ENCODE measurements around the gene TREM1.

The TREM1 gene

DNA sequence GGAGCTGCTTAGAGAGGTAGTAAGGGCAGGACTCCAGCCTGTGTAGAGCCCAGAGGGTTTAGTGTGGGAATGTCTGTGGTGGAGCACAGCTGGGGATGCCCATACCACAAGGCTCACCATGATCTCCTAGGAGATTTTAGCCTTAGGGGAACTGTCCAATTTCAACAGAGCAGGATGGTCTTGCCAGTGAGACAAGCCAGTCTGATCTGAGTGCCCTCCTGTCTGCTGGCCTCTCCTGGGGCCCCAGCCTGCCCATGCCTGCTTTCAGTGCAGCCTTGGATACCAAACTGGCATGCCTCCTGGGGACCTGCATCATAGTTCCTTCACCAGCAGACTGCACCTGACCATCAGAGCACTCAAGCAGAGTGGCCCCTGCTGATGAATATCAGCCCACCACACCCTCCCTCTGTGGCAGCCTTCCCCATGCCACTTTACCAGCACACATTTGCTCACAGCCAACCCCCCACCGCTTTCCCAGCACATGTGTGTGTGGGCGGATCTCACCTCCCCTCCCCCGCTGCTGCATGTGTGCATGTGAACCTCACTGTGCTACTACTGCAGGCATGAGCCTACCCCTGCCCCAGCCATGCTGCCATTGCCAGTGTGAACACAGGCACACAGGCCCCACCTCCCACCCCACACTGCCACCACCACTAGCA lies 7.9 kb upstream of the TREM1 start:
- no peak for DNase-seq

- no peak for DNase-seq
These were observed 5.2 kb upstream of the TREM1 start for GRCh38 chr6:41291717-41292116.

DNA sequence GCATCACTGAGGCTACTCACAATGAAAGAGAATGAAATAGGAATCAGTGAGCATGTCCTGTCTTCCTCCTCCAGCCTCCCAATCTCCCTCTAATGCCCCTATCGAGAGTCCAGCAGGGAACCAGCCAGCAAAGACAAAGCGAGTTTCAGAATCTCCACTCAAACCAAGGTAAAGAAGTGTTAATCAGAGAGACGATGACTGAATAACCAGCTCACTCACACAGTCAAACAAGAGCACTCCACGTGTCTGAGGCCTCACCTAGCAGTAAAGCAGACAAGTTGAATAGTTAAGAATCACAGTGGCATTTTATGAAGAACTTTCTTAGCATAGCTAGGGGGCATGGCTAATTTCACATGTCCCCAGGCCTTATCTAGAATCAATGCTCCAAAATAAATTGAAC lies 3.3 kb upstream of the TREM1 start:
- DNase-seq = no peak

DNA sequence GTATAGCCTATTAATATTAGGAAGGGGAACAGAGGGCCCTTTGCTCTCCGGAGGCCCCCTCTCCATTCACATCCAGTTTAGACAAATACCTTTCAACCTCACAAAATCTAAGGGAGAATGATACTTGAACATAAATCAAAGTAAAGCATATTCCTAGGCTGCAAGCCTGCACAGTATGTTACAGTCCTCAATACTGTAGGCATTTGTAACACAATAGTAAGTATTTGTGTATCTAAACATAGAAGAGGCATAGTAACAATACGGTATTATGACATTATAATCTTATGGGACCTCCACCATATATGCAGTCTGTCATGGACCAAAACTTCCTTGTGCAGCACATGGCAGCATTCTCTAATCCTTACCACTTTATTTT lies 2.3 kb upstream of the TREM1 start:
- DNase-seq = no peak

DNA sequence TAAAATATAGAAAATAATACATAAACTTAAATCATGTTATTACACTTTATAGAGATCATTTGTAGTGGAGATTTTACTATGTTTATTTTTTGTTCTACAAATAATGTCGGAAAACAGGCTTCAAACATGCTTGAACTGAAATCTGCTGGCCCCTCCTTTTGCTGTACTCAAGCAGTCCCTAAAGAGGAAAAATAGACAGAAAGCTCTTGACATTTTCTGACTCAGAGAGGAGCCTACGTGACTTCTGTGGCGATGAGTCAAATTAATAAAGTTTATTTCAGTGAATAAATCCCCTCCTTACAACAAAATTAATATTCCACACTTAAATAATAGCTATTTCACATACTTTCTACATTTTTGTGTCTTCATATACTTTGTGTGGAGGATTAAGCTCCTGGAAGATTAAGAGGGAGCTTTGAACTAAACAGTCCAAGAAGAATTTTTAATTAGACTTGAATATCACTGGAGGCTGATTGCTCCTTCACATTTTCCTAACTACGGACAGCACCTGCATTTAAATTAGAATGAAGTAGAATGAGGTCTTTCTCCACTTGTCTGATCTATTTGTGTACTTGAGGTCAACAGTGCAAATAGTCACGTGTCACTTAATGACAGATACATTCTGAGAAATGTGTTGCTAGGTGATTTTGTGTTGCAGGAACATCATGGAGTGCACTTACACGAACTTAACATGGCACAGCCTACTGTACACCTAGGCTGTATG lies 1.7 kb upstream of the TREM1 start:
- DNase-seq = no peak

DNA sequence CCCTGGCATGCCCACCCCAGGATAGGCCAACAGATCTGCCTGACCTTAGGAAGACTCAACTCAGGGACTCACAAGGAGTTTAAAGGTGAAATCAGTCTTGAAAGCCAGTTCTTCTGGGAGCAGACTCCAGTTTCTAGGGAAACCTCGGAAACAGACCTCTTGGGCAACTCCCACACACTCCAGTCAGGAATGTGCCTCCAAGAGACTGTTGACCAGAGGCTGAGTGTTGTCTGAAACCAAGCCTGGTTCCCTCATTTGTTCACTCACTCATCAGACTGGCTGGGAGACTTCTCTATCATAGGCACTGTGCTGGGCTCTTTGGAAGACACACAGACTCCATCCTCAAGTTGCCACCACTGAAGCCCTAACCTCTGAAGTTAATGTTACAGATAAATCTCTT lies 1.8 kb downstream of the TREM1 start:
- no peak for DNase-seq

- DNase-seq = no peak
These were observed 2.9 kb downstream of the TREM1 start for GRCh38 chr6:41283600-41283999.

DNA sequence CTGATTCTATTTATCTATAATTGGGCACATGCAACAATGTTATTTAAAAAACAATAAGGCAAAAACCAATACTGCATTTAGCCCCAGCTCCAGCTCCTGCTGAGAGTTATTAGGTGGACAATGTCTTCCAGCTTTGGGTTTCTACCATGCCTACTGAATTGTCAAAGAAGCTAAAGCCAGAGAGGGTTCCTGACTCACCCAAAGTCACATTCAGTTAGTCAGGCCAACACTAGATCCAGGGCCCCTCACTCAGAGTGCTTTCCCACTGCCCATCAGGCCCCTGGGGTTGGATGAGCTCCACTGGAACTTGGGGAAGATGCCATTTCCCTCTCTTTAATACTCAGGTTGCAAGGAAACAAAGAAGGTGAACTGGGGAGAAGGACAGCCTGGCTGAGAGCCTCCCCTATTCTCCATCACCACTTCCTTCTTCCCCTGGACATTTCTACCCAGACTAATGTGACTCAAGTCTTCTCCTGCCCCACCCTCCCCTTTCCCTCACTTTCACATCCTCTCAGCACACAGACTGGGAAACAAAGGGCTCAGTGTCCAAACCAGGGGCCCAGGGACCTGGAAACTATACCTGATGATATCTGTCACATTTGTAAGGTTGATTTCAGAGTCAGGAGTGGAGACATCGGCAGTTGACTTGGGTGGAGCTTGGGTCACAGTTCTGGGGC lies 6.0 kb downstream of the TREM1 start:
- DNase-seq = no peak

DNA sequence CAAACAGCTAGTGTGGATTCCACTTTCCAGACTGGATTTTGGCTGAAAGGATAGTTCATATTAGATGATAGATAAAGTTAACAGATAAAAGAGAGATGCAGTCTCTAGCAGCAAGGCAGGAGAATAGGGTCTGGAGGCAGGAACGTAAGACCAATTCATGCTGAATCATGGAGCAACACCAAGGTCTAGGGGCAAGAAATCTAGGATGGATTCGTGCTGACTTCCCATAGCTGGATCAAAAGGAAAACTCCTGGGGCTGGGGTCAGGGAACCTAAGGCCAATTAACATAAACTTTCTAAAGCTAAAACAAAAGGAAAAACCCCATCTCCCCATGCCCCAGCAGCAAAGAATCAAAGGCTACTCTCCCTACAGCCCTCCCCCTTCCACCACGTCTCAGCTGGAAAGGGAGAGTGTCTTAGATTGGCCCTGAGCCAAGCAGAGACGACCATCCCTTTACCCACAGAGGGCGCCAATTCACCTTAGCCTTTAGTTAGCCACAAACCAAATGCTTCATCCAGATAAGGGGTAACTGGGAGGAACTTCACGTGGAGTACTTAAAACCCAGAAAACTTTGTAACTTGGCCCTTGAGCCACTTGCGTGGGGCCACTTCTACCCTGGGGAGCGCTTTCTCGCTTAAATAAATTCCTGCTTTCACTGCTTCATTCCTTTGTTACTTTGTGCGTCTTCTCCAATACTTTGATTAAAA lies 7.6 kb downstream of the TREM1 start:
- DNase-seq = peak; percentile 54

DNA sequence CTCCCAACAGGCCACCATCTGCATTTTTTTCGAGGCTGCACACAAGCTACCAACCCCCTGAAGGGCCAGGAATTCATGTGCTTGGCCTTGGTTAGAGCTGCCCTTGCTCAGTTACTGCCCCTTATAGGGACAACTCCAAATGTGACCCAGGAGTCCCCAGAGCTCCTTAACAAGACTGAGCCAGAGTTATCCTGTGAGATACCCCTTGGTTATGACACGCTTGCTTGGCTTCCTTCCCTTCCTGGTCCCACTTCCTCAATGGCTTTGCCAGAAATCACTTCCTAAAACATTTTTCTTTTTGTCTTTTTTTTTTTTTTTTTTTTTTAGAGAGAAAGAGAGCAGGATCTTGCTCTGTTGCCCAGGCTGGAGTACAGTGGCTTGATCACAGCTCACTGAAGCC lies 8.9 kb downstream of the TREM1 start:
- DNase-seq = no peak

DNA sequence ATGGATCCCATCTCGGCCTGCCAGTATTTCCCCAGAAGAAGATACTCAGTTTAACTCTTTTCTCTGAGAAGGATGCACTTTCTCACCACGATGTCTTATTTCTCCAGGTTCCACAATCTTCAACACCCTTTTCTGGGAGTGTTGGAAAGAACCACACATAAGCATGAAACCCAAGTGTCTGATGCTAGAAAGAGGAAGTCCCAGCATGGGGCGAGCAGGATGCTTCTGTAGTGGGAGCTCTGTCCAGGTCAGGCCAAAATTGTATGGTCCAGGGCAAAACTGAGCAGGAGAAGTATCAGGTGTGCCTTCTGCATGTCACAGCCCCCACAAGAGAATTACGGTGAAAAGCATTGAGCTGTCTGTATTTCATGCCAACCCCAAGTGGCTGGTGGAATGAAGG lies 11.0 kb downstream of the TREM1 start:
- no peak for DNase-seq

GRCh38 chr6:41274256-41274655 lies 12.2 kb downstream of the TREM1 start:
- DNase-seq = no peak

GRCh38 chr6:41273714-41274113 lies 12.8 kb downstream of the TREM1 start:
- no peak for DNase-seq

DNA sequence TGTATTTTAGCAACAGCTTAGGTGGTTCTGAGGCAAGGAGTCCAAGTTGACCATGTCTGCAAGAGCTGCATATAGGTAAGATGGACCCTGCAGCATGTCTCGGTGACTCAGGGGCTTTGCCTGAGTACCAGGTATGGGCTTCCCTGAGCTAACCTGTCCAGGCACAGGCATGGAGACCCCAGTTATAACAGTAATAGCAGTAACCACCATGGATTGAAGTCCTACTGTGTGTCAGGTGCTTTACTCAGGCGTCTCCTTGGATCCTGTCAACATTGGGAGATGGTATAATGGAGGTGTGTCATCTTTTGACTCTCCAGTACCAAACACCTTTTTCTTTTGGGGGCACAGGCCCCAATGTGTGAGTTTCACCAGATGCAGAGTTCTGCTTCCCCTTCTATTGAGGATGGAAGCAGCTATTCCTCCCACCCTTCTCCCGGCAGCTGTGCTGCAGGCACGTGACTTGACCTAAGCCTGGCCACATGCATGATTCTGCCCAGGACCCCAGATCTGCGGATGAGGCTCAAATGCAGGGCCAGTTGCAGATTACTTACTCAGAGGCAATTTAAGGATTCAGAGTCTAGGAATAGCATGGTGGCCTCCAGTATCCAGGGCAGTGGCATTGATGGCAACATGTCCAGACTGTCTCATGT lies 13.8 kb downstream of the TREM1 start:
- no peak for DNase-seq

DNA sequence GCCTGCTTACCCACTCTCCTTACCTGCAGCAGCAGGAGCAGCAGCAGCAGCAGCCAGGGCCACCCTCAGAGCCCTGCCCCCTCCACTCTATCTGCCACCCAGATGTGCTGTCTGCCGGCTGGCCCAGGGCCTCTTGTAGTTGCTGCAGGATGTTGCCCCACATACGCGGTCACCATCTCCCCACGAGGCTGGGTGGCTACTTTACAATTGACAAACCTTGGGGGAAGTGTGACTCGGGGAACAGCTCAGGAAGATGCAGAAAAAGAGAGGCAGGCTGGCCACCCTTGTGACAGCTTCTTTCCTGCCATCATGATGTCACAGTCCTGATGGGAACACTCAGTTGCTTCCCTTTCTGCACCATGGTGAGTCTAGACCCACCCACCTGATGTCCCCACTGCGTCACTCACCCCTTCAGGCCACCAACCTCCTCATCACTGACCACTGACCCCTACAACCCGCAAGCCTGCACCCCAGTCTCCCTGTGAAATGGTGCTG lies 14.5 kb downstream of the TREM1 start:
- DNase-seq = no peak

- DNase-seq = no peak
These were observed 16.8 kb downstream of the TREM1 start for GRCh38 chr6:41269716-41270115.

GRCh38 chr6:41269166-41269565 lies 17.3 kb downstream of the TREM1 start:
- DNase-seq = no peak

DNA sequence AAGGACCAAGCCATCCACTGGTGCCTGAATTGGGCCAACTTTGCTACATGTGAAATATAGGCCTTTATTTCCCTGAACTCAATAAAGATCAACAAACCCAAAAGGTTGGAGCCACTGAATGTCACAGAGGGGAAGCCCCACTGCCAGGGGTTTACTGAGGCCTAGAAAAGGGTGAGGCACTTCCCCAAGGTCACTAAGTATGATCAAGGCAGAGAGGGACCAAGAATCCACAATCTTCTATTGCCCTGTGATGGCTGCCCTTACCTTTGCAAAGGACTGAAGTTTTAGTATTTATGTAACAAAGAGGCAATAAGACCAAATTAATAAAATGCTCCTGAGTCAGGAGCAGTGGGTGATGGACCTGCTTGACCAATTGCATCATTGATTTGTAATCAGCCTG lies 18.0 kb downstream of the TREM1 start:
- DNase-seq = no peak

DNA sequence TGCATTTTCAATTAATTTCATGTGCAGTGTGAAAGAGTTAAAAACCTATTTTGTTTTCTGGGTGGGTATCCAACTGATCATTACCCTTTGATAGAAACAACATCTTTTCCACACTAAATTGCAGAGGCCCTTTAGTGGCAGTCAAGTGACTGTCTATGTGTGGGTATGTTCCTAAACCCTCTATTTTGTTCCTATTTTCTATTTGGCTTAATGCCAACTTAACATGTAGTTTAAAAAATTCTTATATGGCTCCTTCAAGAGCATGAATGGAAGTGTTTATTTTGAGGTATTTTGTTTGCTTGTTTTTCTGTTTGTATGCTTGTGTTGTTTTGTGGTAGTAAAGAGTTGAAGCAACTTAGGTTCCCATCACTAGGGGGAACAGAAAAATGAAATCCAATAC lies 19.9 kb downstream of the TREM1 start:
- DNase-seq = no peak

DNA sequence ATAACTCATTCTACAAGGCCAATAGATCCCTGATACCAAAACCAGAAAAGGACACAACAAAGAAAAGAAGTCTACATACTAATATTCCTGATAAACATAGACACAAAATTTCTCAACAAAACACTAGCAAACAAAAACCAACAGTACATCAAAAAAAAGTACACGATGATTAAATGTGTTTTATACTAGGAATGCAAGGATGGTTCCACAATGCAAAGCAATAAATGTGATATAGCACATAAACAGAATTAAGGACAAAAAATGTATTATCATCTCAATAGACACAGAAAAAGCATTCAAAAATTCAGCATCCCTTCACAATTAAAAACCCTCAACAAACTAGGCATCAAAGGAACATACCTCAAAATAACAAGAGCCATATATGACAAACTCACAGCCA lies 23.2 kb downstream of the TREM1 start:
- no peak for DNase-seq

- no peak for DNase-seq
These were observed 24.1 kb downstream of the TREM1 start for GRCh38 chr6:41262401-41262800.

GRCh38 chr6:41258196-41258493 lies 28.3 kb downstream of the TREM1 start:
- DNase-seq = no peak

Data from central memory CD4-positive, alpha-beta T cell (primary cell).